ENCODE measurements around the gene ATP11C. TPM values are rescaled to one million over a fixed set of nuclear protein-coding genes. Genes with fewer than 3 reads are reported as not detected.

Gene ATP11C
- total RNA-seq, 1 experiment from 2014 or later = 38.6 TPM

GRCh38 chrX:139882299-139882698 lies 50.6 kb downstream of the ATP11C start:
- H3K27me3 Mint-ChIP-seq (ENCODE audit: low read depth) = no peaks in the 10 kb centered on the region

GRCh38 chrX:139881572-139881971 lies 51.3 kb downstream of the ATP11C start:
- TF ChIP-seq ZMAT4 (CRISPR knock-in tag; IDR thresholded peaks at IDR 0.05) (no peak), RELA (CRISPR knock-in tag; IDR thresholded peaks at IDR 0.05; ENCODE audit: borderline replicate concordance) (no peak), HMGXB4 (CRISPR knock-in tag; IDR thresholded peaks at IDR 0.05) (no peak), ZBTB21 (CRISPR knock-in tag; IDR thresholded peaks at IDR 0.05; ENCODE audit: borderline replicate concordance) (no peak), FOXP1 (CRISPR knock-in tag; IDR thresholded peaks at IDR 0.05; ENCODE audit: borderline replicate concordance) (no peak), OVOL2 (CRISPR knock-in tag; IDR thresholded peaks at IDR 0.05; ENCODE audit: borderline replicate concordance) (no peak), TP53 (CRISPR knock-in tag; IDR thresholded peaks at IDR 0.05) (no peak), ZNF138 (CRISPR knock-in tag; conservative IDR thresholded peaks at IDR 0.05) (no peak), ATF3 (CRISPR knock-in tag; conservative IDR thresholded peaks at IDR 0.05) (no peak), ATF2 (CRISPR knock-in tag; IDR thresholded peaks at IDR 0.05; ENCODE audit: borderline replicate concordance, low read depth) (no peak), PREB (CRISPR knock-in tag; IDR thresholded peaks at IDR 0.05; ENCODE audit: borderline replicate concordance) (no peak), HMGA2 (CRISPR knock-in tag; IDR thresholded peaks at IDR 0.05) (no peak), MAX (CRISPR knock-in tag; IDR thresholded peaks at IDR 0.05) (no peak), NR3C1 (CRISPR knock-in tag; conservative IDR thresholded peaks at IDR 0.05; ENCODE audit: low read depth) (no peak), IRF2 (CRISPR knock-in tag; IDR thresholded peaks at IDR 0.05; ENCODE audit: borderline replicate concordance, low read depth) (no peak), USF1 (CRISPR knock-in tag; IDR thresholded peaks at IDR 0.05) (no peak), E2F4 (CRISPR knock-in tag; IDR thresholded peaks at IDR 0.05; ENCODE audit: borderline replicate concordance, low read depth) (no peak)
- no peaks in the 10 kb centered on the region for H3K27me3 Mint-ChIP-seq (ENCODE audit: low read depth)
- ChIA-PET POLR2A (no interaction called here), CTCF (no interaction called here)
- no peaks in the 10 kb centered on the region for H3K36me3 Mint-ChIP-seq
- ATAC-seq (no peak), DNase-seq (ENCODE audit: low spot score) (no peak)
- H3K4me1 Mint-ChIP-seq = peaks cover 34% of the 10 kb centered on the region
- no peak overlapping the region for H3K27ac Mint-ChIP-seq
- no peak overlapping the region for H3K4me3 Mint-ChIP-seq
- H3K9me3 Mint-ChIP-seq = no peaks in the 10 kb centered on the region

More at GRCh38 chrX:139882299-139882698, 50.6 kb downstream of the ATP11C start:
- Mint-ChIP-seq H3K36me3 (no peaks in the 10 kb centered on the region), H3K9me3 (no peaks in the 10 kb centered on the region), H3K27ac (no peak overlapping the region), H3K4me3 (no peak overlapping the region), H3K4me1 (peaks cover 34% of the 10 kb centered on the region)
- POLR2A ChIA-PET = no interaction called here
- TF ChIP-seq FOXP1 (CRISPR knock-in tag; IDR thresholded peaks at IDR 0.05; ENCODE audit: borderline replicate concordance) (no peak), ZNF425 (CRISPR knock-in tag; conservative IDR thresholded peaks at IDR 0.05) (no peak), ETV6 (CRISPR knock-in tag; IDR thresholded peaks at IDR 0.05) (no peak), TEAD4 (CRISPR knock-in tag; IDR thresholded peaks at IDR 0.05) (no peak), ATF1 (CRISPR knock-in tag; IDR thresholded peaks at IDR 0.05) (no peak), RELA (CRISPR knock-in tag; IDR thresholded peaks at IDR 0.05; ENCODE audit: borderline replicate concordance) (no peak), ATF3 (CRISPR knock-in tag; conservative IDR thresholded peaks at IDR 0.05) (no peak)
- no peak; the same call in 1 of the 2 replicates for ATAC-seq
- CTCF ChIA-PET = no interaction called here
- no peak for DNase-seq (ENCODE audit: low spot score)

Measured in WTC11 (cell line).